Upper lobe of left lung (tissue), 6 donors: ENCODE results near the gene CACNA1S. TPM values are rescaled to one million over a fixed set of nuclear protein-coding genes. Genes with fewer than 3 reads are reported as not detected.

Experiments used
- ATAC-seq, 2 donors: fragments of 200-7000 bp; cut with Tn5 transposase; one replicate each; pipeline ENCODE4 v1.9.1; 2022; ENCODE audit warnings: mild to moderate bottlenecking in 2 of 2, moderate library complexity in 2 of 2; ENCODE audit not compliant: low FRiP score in 2 of 2
- DNase-seq, 2 donors: peaks; one replicate each; pipeline ENCODE4 v3.0.0-alpha.2; 2019 to 2020
- H3K27ac ChIP-seq, 4 donors: fragments of 200-600 bp; sonication (generic); one replicate each; pipeline ENCODE4 v1.5.1; 2016 to 2019
- H3K27me3 ChIP-seq, 4 donors: fragments of 200-600 bp; sonication (generic); one replicate each; pipeline ENCODE4 v1.5.1; 2017 to 2019
- H3K36me3 ChIP-seq, 4 donors: fragments of 200-600 bp; sonication (generic); one replicate each; pipeline ENCODE4 v1.5.1; 2016 to 2019
- H3K4me1 ChIP-seq, 4 donors: fragments of 200-600 bp; sonication (generic); one replicate each; pipeline ENCODE4 v1.5.1; 2018 to 2019
- H3K4me3 ChIP-seq, 4 donors: fragments of 200-600 bp; sonication (generic); one replicate each; pipeline ENCODE4 v1.5.1; 2017 to 2019; ENCODE audit warnings: mild to moderate bottlenecking in 2 of 4, moderate library complexity in 1 of 4
- H3K9me3 ChIP-seq, 4 donors: fragments of 200-600 bp; sonication (generic); one replicate each; pipeline ENCODE4 v1.5.1; 2018 to 2019
- EP300 ChIP-seq, 4 donors: sonication (generic); formaldehyde crosslinking; IDR thresholded peaks; one replicate each; pipeline ENCODE4 v1.5.1; 2017; ENCODE audit warnings: antibody characterized with exemption in 4 of 4, control low read depth in 2 of 4
- POLR2A ChIP-seq, 4 donors: fragments of 450-650 bp; IDR thresholded peaks; one replicate each; pipeline ENCODE4 v1.5.1; 2016 to 2017; ENCODE audit warnings: antibody characterized with exemption in 4 of 4, mild to moderate bottlenecking in 2 of 4
- POLR2AphosphoS5 ChIP-seq, 2 donors: sonication (generic); formaldehyde crosslinking; IDR thresholded peaks; one replicate each; pipeline ENCODE4 v1.5.1; 2017; ENCODE audit warnings: antibody characterized with exemption in 2 of 2
- WGBS, 2 donors: methylation state at CpG; one replicate each; pipeline ENCODE4 v1.1.5; 2017 to 2018; 5-methylcytosine and 5-hydroxymethylcytosine counted together
- total RNA-seq, 6 donors: library from RNA; depleted of rRNA in 4 of 6; stranded (reverse); fragments of >200 nt in 4 of 6; gene quantifications; one replicate each; pipeline versions ENCODE4 v1.1.0 to v1.2.1, GENCODE V29; 2016 to 2021
- TF ChIP-seq, protein P1 (sequence below), 6 experiments: fragments of 450-650 bp in 4 of 6; fragments of 200-600 bp in 2 of 6; sonication (generic) in 2 of 6; IDR thresholded peaks; one replicate each; pipeline ENCODE4 v1.5.1; 2016 to 2019; ENCODE audit warnings: antibody characterized with exemption in 6 of 6
- donor health status: DM: no; HTN: no; CAD: no; lungs with moderate emphysema.
- donor health status: DM: no; HTN: yes; CAD: no; lungs with severe emphysema.

The CACNA1S gene
- total RNA-seq, 6 donors from 2014 or later, result 0.03 to 0.30 (median 0.10) TPM; not detected in 3

DNA sequence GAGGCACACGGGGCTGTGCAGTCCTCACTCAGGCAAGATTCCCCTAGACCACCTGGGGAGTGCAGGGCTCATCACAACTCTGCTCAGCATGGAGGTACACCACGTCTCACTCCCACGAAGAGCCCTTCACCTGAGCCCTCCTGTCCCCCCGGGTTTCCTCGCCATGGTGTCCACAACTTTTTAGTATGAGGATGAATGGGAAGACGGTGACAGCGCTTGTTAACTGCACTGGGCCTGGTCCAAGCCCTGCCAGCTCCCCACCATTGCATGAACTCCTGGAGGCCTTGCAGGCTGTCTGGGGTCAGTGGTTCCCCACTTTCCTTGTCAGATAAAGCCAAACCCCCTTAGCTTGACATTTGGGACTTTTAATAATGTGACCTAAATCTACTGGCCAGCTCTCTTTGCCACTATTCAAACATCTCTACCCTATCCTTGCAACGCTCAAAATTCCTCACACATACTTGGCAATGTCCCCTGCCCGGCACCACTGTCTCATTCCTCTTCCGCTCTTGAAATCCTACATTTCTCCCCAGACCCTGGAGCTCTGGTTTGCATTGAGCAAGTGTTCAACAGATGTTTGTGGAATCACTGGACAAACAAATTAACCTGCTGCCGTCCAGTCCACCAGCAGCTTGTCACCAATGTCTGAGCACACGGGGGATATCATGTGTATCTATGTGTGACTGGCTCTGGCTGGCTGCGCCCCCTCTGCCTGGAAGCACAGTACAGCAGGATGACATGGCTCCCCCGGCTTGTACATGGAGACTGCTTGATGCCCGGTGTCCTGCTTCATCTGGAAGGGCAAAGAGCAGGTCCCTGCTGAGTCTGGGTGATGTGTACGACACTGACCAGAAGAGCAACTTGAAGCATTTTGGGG, 30.9 kb upstream of the CACNA1S start:
- TF ChIP-seq, protein P1, sequence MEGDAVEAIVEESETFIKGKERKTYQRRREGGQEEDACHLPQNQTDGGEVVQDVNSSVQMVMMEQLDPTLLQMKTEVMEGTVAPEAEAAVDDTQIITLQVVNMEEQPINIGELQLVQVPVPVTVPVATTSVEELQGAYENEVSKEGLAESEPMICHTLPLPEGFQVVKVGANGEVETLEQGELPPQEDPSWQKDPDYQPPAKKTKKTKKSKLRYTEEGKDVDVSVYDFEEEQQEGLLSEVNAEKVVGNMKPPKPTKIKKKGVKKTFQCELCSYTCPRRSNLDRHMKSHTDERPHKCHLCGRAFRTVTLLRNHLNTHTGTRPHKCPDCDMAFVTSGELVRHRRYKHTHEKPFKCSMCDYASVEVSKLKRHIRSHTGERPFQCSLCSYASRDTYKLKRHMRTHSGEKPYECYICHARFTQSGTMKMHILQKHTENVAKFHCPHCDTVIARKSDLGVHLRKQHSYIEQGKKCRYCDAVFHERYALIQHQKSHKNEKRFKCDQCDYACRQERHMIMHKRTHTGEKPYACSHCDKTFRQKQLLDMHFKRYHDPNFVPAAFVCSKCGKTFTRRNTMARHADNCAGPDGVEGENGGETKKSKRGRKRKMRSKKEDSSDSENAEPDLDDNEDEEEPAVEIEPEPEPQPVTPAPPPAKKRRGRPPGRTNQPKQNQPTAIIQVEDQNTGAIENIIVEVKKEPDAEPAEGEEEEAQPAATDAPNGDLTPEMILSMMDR (IDR thresholded peaks at IDR 0.05), result no peak
- TF ChIP-seq POLR2A (IDR thresholded peaks at IDR 0.05) (no peak), POLR2AphosphoS5 (IDR thresholded peaks at IDR 0.05) (no peak), EP300 (IDR thresholded peaks at IDR 0.05) (no peak)
- no peak for DNase-seq
- no peaks in the 10 kb centered on the region for H3K9me3 ChIP-seq
- no peak overlapping the region for H3K27ac ChIP-seq
- H3K4me3 ChIP-seq, result no peak overlapping the region
- H3K36me3 ChIP-seq, result peaks cover 28 to 93% (median 60%) of the 10 kb centered on the region in 4 donors
- H3K4me1 ChIP-seq, result no peaks in the 10 kb centered on the region
- 85 to 89% methylated on average over 15 to 16 of the region's 16 CpGs for WGBS, 2 donors
- no peak for ATAC-seq
- no peaks in the 10 kb centered on the region for H3K27me3 ChIP-seq

DNA sequence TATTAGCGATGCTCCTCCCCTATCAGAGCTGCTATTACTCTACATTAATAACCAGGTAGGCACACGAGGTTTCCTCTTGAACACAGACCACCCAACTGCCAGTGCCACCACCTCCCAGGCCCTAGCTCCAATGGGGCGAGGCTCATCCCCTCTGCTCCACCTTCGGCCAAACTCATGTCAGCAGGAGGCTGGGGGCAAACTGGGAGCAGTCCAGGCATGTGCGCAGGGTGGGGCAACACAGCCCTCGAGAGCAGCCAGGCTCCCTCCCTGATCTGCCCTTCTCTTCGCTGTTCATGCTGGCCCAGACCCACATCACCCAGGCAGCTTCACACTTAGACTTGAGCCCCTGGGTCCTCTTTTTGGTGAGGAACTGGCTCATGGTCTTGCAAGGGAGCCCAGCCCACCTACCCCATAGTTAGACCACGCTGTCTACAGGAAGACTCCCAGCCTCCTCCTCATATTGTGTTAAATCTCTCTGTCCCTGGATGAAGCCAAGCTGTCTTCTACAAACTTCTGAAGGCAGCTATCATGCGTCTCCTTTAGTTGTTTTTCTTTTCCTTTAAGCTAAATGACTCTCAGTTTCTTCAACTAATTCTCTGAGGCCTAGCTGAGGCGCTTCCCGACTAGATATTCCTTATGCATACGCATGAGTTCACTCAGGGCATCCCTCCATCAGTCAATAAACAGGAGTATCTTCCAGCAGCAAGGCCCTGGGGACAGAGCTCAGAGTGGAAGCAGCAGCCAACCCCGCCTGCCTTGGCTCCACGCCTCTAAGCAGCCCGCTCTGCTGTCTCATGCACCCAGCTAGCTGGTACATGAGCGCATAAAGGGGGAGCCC, 30.0 kb upstream of the CACNA1S start:
- Histone ChIP-seq H3K27me3 (no peaks in the 10 kb centered on the region), H3K4me1 (no peaks in the 10 kb centered on the region), H3K4me3 (no peak overlapping the region), H3K36me3 (peaks cover 28 to 96% (median 60%) of the 10 kb centered on the region in 4 donors), H3K9me3 (no peaks in the 10 kb centered on the region), H3K27ac (no peak overlapping the region)
- ATAC-seq, result peak in 1 of 2 donors; percentile 53
- no peak for DNase-seq
- WGBS, 2 donors, result 90 to 95% methylated on average over 14 to 16 of the region's 16 CpGs
- TF ChIP-seq POLR2AphosphoS5 (IDR thresholded peaks at IDR 0.05) (no peak), EP300 (IDR thresholded peaks at IDR 0.05) (no peak), POLR2A (IDR thresholded peaks at IDR 0.05) (no peak)
- TF ChIP-seq, protein P1 (IDR thresholded peaks at IDR 0.05), result no peak

DNA sequence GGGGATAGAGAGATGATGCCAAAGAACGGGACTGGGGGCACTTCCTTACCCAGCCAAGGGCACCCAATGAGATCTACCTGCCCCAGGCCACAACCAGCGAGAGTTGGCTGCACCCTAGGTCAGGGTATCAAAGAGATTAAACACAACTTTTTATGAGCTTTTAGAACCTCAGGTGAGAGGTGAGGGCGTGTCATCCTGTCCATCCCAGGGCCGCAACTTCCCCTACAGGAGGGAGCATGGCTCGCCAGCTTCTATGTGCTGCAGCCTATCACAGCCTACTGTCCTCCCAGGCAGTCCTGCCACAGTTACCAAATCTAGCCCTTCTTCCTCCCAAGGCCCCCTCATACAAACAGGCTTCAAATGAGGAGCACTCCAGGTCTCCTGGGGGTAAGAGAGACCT, 29.2 kb upstream of the CACNA1S start:
- DNase-seq, result no peak
- TF ChIP-seq POLR2A (IDR thresholded peaks at IDR 0.05) (no peak), EP300 (IDR thresholded peaks at IDR 0.05) (no peak), POLR2AphosphoS5 (IDR thresholded peaks at IDR 0.05) (no peak)
- TF ChIP-seq, protein P1 (IDR thresholded peaks at IDR 0.05), result no peak
- peaks cover 26 to 95% (median 57%) of the 10 kb centered on the region in 4 donors for H3K36me3 ChIP-seq

DNA sequence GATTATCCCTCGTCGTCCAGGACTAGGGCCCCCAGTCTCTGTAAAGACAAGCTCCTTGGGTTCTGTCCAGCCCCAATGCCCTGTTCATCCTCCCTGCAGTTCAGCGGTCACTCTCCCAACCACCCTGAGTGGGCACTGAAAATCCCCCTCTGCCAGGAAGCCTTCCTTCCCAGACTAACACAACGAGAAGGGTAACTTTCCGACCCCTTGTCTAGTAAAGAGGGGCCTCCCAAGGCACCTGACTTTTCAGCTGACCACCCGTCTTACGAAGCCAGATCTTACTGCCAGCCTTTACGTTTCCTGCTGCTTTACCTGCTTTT, 28.7 kb upstream of the CACNA1S start:
- ATAC-seq, result no peak
- Histone ChIP-seq H3K36me3 (peaks cover 25 to 95% (median 53%) of the 10 kb centered on the region in 4 donors), H3K4me3 (no peak overlapping the region), H3K9me3 (no peaks in the 10 kb centered on the region), H3K4me1 (no peaks in the 10 kb centered on the region), H3K27ac (no peak overlapping the region), H3K27me3 (no peaks in the 10 kb centered on the region)
- DNase-seq, result no peak
- WGBS, 2 donors, result 87 to 96% methylated on average over 8 of the region's 8 CpGs
- TF ChIP-seq EP300 (IDR thresholded peaks at IDR 0.05), result no peak
- TF ChIP-seq, protein P1 (IDR thresholded peaks at IDR 0.05), result no peak
- no peak for TF ChIP-seq POLR2AphosphoS5 (IDR thresholded peaks at IDR 0.05)
- no peak for TF ChIP-seq POLR2A (IDR thresholded peaks at IDR 0.05)

More for the DNA sequence above, 29.2 kb upstream of the CACNA1S start:
- Histone ChIP-seq H3K27ac (no peak overlapping the region), H3K4me3 (no peak overlapping the region), H3K9me3 (no peaks in the 10 kb centered on the region), H3K4me1 (no peaks in the 10 kb centered on the region), H3K27me3 (no peaks in the 10 kb centered on the region)
- 95 to 100% methylated on average over 2 to 5 of the region's 5 CpGs for WGBS, 2 donors
- ATAC-seq, result no peak
